ENCODE measurements around the gene OVOL2.

DNA sequence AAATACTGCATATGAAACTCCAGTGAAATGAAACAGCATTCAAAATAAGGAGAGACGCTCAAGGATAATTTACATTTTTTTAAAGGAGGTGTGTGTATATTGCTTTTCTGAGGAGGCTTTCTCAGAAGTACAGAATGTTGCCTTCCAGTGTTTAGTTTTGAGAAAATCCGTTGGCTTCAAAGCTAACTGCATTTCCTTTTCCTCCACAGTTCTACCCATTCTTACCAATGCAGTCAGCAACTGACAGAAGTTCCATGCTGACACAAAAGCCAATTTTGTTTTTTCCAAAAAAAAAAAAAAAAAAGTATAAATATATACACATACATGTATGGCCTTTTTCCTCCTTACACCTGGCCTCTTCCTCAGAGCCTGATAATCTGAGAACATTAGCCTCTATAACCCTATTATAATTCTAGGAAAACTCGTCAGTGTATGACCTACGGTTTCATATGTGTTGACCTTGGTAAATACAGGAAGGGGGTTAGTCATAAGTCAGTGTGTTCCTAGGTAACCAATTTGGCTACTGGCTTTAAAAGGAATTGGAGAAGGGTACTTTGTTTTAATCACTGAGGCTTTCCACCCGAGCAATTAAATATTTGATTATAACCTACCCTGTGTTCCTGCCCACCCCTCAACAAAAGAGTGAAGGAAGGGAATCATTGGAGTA is 64.7 kb downstream of the OVOL2 start:
- TF ChIP-seq, protein P1, sequence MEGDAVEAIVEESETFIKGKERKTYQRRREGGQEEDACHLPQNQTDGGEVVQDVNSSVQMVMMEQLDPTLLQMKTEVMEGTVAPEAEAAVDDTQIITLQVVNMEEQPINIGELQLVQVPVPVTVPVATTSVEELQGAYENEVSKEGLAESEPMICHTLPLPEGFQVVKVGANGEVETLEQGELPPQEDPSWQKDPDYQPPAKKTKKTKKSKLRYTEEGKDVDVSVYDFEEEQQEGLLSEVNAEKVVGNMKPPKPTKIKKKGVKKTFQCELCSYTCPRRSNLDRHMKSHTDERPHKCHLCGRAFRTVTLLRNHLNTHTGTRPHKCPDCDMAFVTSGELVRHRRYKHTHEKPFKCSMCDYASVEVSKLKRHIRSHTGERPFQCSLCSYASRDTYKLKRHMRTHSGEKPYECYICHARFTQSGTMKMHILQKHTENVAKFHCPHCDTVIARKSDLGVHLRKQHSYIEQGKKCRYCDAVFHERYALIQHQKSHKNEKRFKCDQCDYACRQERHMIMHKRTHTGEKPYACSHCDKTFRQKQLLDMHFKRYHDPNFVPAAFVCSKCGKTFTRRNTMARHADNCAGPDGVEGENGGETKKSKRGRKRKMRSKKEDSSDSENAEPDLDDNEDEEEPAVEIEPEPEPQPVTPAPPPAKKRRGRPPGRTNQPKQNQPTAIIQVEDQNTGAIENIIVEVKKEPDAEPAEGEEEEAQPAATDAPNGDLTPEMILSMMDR (IDR thresholded peaks at IDR 0.05), result no peak
- no peak for TF ChIP-seq POLR2AphosphoS5 (IDR thresholded peaks at IDR 0.05)

All from transverse colon (tissue), 4 donors.